Ovary (tissue), 3 donors: Measurements from ENCODE around the gene TIMELESS.

Experiments used
- EP300 ChIP-seq: sonication (generic); formaldehyde crosslinking; IDR thresholded peaks from one replicate; pipeline ENCODE4 v1.6.1; 2017; ENCODE audit warnings: antibody characterized with exemption
- POLR2A ChIP-seq: fragments of 450-650 bp; IDR thresholded peaks from one replicate; pipeline ENCODE4 v1.6.1; 2017; ENCODE audit warnings: antibody characterized with exemption, mild to moderate bottlenecking, moderate library complexity
- TF ChIP-seq, protein P1 (sequence below), 3 donors: fragments of 450-650 bp in 2 of 3; fragments of 200-600 bp in 1 of 3; IDR thresholded peaks; one replicate each; pipeline versions ENCODE4 v1.5.1 to v1.8.0; 2016 to 2022; ENCODE audit warnings: antibody characterized with exemption in 3 of 3, mild to moderate bottlenecking in 1 of 3
- donor health status: DM: no; HTN: no; CAD: no.

- TF ChIP-seq, protein P1, sequence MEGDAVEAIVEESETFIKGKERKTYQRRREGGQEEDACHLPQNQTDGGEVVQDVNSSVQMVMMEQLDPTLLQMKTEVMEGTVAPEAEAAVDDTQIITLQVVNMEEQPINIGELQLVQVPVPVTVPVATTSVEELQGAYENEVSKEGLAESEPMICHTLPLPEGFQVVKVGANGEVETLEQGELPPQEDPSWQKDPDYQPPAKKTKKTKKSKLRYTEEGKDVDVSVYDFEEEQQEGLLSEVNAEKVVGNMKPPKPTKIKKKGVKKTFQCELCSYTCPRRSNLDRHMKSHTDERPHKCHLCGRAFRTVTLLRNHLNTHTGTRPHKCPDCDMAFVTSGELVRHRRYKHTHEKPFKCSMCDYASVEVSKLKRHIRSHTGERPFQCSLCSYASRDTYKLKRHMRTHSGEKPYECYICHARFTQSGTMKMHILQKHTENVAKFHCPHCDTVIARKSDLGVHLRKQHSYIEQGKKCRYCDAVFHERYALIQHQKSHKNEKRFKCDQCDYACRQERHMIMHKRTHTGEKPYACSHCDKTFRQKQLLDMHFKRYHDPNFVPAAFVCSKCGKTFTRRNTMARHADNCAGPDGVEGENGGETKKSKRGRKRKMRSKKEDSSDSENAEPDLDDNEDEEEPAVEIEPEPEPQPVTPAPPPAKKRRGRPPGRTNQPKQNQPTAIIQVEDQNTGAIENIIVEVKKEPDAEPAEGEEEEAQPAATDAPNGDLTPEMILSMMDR (IDR thresholded peaks at IDR 0.05), result no peak
- TF ChIP-seq POLR2A (no peak), EP300 (no peak)
These were observed 66.6 kb downstream of the TIMELESS start for GRCh38 chr12:56382611-56383010.
